NCI-H524 (cell line): ENCODE results near the gene HYAL1.

Experiments used
- DNase-seq, 2 experiments: peaks; one replicate each; lab custom pipeline; 2025; lab: John Stamatoyannopoulos, UW

Gene HYAL1

GRCh38 chr3:50260027-50260941 lies 43.1 kb downstream of the HYAL1 start:
- DNase-seq: peak; percentile 43 to 75

GRCh38 chr3:50259432-50260026 lies 43.8 kb downstream of the HYAL1 start:
- DNase-seq: peak in 1 of 2 experiments; percentile 56

- DNase-seq: no peak
Measured at GRCh38 chr3:50258979-50259378, 44.4 kb downstream of the HYAL1 start.

- DNase-seq: no peak
Measured at GRCh38 chr3:50258029-50258680, 45.2 kb downstream of the HYAL1 start.

- peak; percentile 39 to 64 for DNase-seq
Measured at GRCh38 chr3:50256978-50257890, 46.1 kb downstream of the HYAL1 start.

GRCh38 chr3:50255251-50255615 lies 48.1 kb downstream of the HYAL1 start:
- DNase-seq: no peak

GRCh38 chr3:50254577-50255250 lies 48.7 kb downstream of the HYAL1 start:
- DNase-seq: no peak

GRCh38 chr3:50251220-50251619 lies 52.2 kb downstream of the HYAL1 start:
- DNase-seq: no peak

GRCh38 chr3:50250514-50250913 lies 52.9 kb downstream of the HYAL1 start:
- DNase-seq: no peak
